ENCODE results near the gene KIF21B.

Gene KIF21B

DNA sequence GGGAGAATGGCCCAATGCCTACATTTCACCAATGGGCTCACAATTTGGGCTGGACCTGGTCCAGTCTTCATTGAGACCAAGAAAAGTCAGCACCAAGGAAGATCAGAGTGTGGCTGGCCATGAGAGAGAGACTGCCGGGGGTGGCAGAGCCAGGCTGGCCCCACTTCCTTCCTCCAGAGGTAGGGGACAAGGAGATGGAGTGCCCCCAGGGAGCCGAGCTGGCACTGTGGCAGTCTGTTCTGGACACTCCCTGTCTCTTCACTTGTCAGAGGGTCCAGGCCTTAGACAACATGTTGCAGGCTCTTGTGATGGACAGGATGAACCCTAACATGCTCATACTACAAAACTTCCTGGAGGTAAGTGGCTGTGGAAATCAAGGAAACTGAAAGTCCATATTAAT is 101.1 kb downstream of the KIF21B start:
- Histone ChIP-seq H3K4me3 (ENCODE audit: low read depth in 1 of 2, low read length in 2 of 2) (no peak overlapping the region), H3K27ac (ENCODE audit: low read length) (no peak overlapping the region), H3K36me3 (ENCODE audit: control insufficient read depth in 1 of 2, insufficient read depth in 2 of 2, low read length in 2 of 2) (no peaks in the 10 kb centered on the region), H3K27me3 (ENCODE audit: low read depth, low read length) (no peaks in the 10 kb centered on the region), H3K4me1 (ENCODE audit: control insufficient read depth in 1 of 2, insufficient read depth in 2 of 2, low read length in 2 of 2) (no peaks in the 10 kb centered on the region), H3K9me3 (ENCODE audit: control insufficient read depth in 1 of 2, low read length in 2 of 2) (no peaks in the 10 kb centered on the region)

DNA sequence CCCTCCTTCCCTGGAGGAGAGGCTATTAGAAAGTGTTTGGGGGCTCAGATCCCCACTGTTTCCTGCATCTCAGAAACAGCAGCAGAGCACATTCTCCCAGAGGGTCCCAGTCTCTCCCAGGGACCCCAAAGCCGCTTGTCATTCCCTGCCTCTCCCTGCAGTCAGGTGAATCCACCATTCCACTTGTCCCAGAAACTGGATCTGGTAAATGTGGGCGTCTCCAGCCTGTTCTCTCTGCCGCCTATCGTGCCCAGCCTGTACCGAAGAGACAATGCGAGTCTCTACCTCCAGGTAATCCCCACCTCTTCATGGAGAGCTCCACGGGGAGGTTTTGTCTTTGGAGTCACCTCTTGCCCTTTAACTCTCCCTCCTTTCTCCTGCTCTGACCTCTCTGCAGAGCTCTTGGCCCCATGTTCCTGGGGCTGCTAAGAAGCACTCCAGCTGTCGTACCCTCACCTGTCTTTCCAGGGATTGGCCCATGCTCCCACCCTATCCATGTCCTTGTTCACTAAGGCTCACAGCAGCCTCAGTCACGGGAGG is 101.9 kb downstream of the KIF21B start:
- Histone ChIP-seq H3K27ac (ENCODE audit: low read length) (no peak overlapping the region), H3K27me3 (ENCODE audit: low read depth, low read length) (no peaks in the 10 kb centered on the region), H3K9me3 (ENCODE audit: control insufficient read depth in 1 of 2, low read length in 2 of 2) (no peaks in the 10 kb centered on the region), H3K4me1 (ENCODE audit: control insufficient read depth in 1 of 2, insufficient read depth in 2 of 2, low read length in 2 of 2) (no peaks in the 10 kb centered on the region), H3K36me3 (ENCODE audit: control insufficient read depth in 1 of 2, insufficient read depth in 2 of 2, low read length in 2 of 2) (no peaks in the 10 kb centered on the region), H3K4me3 (ENCODE audit: low read depth in 1 of 2, low read length in 2 of 2) (no peak overlapping the region)
